Measurements from ENCODE around the gene ANKIB1. TPM values are rescaled to one million over a fixed set of nuclear protein-coding genes. Genes with fewer than 3 reads are reported as not detected.
A peak's percentile ranks its signal among the peaks of the same experiment; 100 is the strongest.

ANKIB1 gene
- polyA plus RNA-seq, 1 of the 3 experiments (the other 2 are of a cell fraction): 24.6 TPM

GRCh38 chr7:92425311-92425947, 179.7 kb downstream of the ANKIB1 start:
- Histone ChIP-seq H3K9ac (no peak overlapping the region), H3K36me3 (replicated peaks in 1 of 2; ENCODE audit: control insufficient read depth in 1 of 2, insufficient read depth in 2 of 2, low read length in 1 of 2) (no peaks in the 10 kb centered on the region), H3K4me3 (ENCODE audit: low read depth in 2 of 2, low read length in 1 of 2) (no peak overlapping the region), H2AFZ (ENCODE audit: low read depth) (0 out of 2 replicates have a peak overlapping the region, but pooled peaks have one; percentile 88), H3K9me3 (no peaks in the 10 kb centered on the region), H3F3A (replicated peaks; ENCODE audit: insufficient read depth) (peaks cover 3% of the 10 kb centered on the region), H4K20me1 (ENCODE audit: insufficient read depth) (no peaks in the 10 kb centered on the region), H3K4me1 (ENCODE audit: control insufficient read depth in 1 of 2, insufficient read depth in 2 of 2, low read depth in 1 of 2, low read length in 1 of 2) (peaks cover 0 to 3% of the 10 kb centered on the region in 2 experiments; a peak in 1 of 4 replicates), H3K27me3 (ENCODE audit: insufficient read depth) (no peaks in the 10 kb centered on the region), H3K79me2 (ENCODE audit: insufficient read depth) (no peaks in the 10 kb centered on the region), H3K4me2 (no peak overlapping the region), H3K27ac (ENCODE audit: low read depth in 2 of 2, low read length in 1 of 2) (no peak overlapping the region), H3K9me2 (no peaks in the 10 kb centered on the region)
- CTCF ChIA-PET: interaction anchor here (0.6 to 6.7 kb wide), 13 partner anchors 9 to 629 kb away, joined by 3 to 108 read pairs (median 6); partner anchors contain the start of genes GATAD1 and LRRD1
- no peak for DNase-seq
- no peak for TF ChIP-seq TCF12 (IDR thresholded peaks at IDR 0.05)
- no peak for TF ChIP-seq NRF1 (IDR thresholded peaks at IDR 0.05; ENCODE audit: low read depth, low read length)
- TF ChIP-seq CHD2 (IDR thresholded peaks at IDR 0.05; ENCODE audit: low read length, partially characterized antibody): no peak
- TF ChIP-seq ELF1 (IDR thresholded peaks at IDR 0.05): no peak
- no peak for TF ChIP-seq RFX5 (IDR thresholded peaks at IDR 0.05; ENCODE audit: low read length)
- TF ChIP-seq GABPA (IDR thresholded peaks at IDR 0.05; ENCODE audit: low read depth): no peak
- TF ChIP-seq SIN3A (IDR thresholded peaks at IDR 0.05; ENCODE audit: borderline replicate concordance, low read depth, low read length): no peak
- TF ChIP-seq, protein P1, sequence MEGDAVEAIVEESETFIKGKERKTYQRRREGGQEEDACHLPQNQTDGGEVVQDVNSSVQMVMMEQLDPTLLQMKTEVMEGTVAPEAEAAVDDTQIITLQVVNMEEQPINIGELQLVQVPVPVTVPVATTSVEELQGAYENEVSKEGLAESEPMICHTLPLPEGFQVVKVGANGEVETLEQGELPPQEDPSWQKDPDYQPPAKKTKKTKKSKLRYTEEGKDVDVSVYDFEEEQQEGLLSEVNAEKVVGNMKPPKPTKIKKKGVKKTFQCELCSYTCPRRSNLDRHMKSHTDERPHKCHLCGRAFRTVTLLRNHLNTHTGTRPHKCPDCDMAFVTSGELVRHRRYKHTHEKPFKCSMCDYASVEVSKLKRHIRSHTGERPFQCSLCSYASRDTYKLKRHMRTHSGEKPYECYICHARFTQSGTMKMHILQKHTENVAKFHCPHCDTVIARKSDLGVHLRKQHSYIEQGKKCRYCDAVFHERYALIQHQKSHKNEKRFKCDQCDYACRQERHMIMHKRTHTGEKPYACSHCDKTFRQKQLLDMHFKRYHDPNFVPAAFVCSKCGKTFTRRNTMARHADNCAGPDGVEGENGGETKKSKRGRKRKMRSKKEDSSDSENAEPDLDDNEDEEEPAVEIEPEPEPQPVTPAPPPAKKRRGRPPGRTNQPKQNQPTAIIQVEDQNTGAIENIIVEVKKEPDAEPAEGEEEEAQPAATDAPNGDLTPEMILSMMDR (IDR thresholded peaks at IDR 0.05): no peak
- no peak for TF ChIP-seq RCOR1 (IDR thresholded peaks at IDR 0.05; ENCODE audit: low read length)
- no peak for TF ChIP-seq NFIC (IDR thresholded peaks at IDR 0.05; ENCODE audit: borderline replicate concordance)
- TF ChIP-seq IRF3 (IDR thresholded peaks at IDR 0.05; ENCODE audit: low read depth, low read length): no peak
- no peak for TF ChIP-seq EZH2phosphoT487 (IDR thresholded peaks at IDR 0.05; ENCODE audit: borderline replicate concordance, low read depth)
- TF ChIP-seq, protein P2, sequence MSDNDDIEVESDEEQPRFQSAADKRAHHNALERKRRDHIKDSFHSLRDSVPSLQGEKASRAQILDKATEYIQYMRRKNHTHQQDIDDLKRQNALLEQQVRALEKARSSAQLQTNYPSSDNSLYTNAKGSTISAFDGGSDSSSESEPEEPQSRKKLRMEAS (IDR thresholded peaks at IDR 0.05; ENCODE audit: low read depth): no peak
- TF ChIP-seq POLR2AphosphoS5 (IDR thresholded peaks at IDR 0.05; ENCODE audit: low read depth, low read length): no peak
- no peak for TF ChIP-seq SMC3 (IDR thresholded peaks at IDR 0.05; ENCODE audit: low read depth, low read length)
- no peak for TF ChIP-seq TEAD4 (IDR thresholded peaks at IDR 0.05; ENCODE audit: borderline replicate concordance, insufficient read depth)
- no peak for TF ChIP-seq YY1 (IDR thresholded peaks at IDR 0.05; ENCODE audit: low read depth)
- TF ChIP-seq GATA2 (CRISPR knock-in tag; IDR thresholded peaks at IDR 0.05): no peak
- 63% methylated on average over 20 of the region's 20 CpGs for WGBS (ENCODE audit: low lambda C conversion rate)
- POLR2A ChIA-PET: no interaction called here
